ENCODE data around the gene ANXA5.

- TF ChIP-seq KLF1 (tag; IDR thresholded peaks at IDR 0.05): no peak
- no peak for TF ChIP-seq ESRRA (IDR thresholded peaks at IDR 0.05; ENCODE audit: borderline replicate concordance, low read depth)
- TF ChIP-seq SREBF1 (IDR thresholded peaks at IDR 0.05; ENCODE audit: borderline replicate concordance, low read depth, low read length): no peak
- no peak for TF ChIP-seq SAP30 (IDR thresholded peaks at IDR 0.05; ENCODE audit: borderline replicate concordance, insufficient read depth, low read depth, low read length, poor library complexity, severe bottlenecking)
- TF ChIP-seq PRMT5 (CRISPR knock-in tag; IDR thresholded peaks at IDR 0.05): no peak
- no peak for TF ChIP-seq EP300 (IDR thresholded peaks at IDR 0.05; ENCODE audit: low read length)
- no peak for TF ChIP-seq XRCC5 (IDR thresholded peaks at IDR 0.05; ENCODE audit: low read depth, low read length)
Observed at GRCh38 chr4:121633653-121634052, 63.1 kb downstream of the ANXA5 start.
